SK-N-SH (cell line): ENCODE measurements around the gene CFAP126. TPM values are rescaled to one million over a fixed set of nuclear protein-coding genes. Genes with fewer than 3 reads are reported as not detected.
"Not testable (repeated sequence)": the region's sequence is repeated elsewhere in the genome, so short reads cannot be mapped to it uniquely, and the experiment has no call there.

ENCODE experiments used
- CTCF ChIA-PET: fragments of 300-600, 350-600 bp; formaldehyde crosslinking; extraction: SDS; loops from one replicate; lab custom pipeline; 2021; lab: Yijun Ruan, JAX
- POLR2A ChIA-PET: fragments of 350-600 bp; sonication (Branson Sonifier 250); formaldehyde crosslinking; extraction: SDS; loops from one replicate; lab custom pipeline; 2020; ENCODE audit warnings: antibody characterized with exemption, inconsistent platforms; lab: Yijun Ruan, JAX
- DNase-seq: peaks from one replicate; pipeline ENCODE4 v3.0.0; 2012
- H2AFZ ChIP-seq: fragments of 200-600 bp; sonication (generic); 2 replicates; pipeline ENCODE4 v1.8.1; 2016; ENCODE audit warnings: antibody characterized with exemption, mild to moderate bottlenecking, low read depth
- H3F3A ChIP-seq: fragments of 200-600 bp; sonication (generic); replicated peaks from 2 replicates; pipeline ENCODE3; 2016; ENCODE audit warnings: antibody characterized with exemption, mild to moderate bottlenecking; ENCODE audit not compliant: insufficient read depth
- H3K27ac ChIP-seq, 2 experiments: fragments of 200-500 bp in 1 of 2; fragments of 200-600 bp in 1 of 2; sonication (Bioruptor generic) in 1 of 2; sonication (generic), shearing (Covaris generic) in 1 of 2; 2 replicates each; pipeline versions ENCODE4 v1.5.1 to v1.6.1; 2014 to 2016; ENCODE audit warnings: low read depth in 2 of 2, inconsistent platforms in 1 of 2, low read length in 1 of 2, mild to moderate bottlenecking in 1 of 2, mixed read lengths in 1 of 2
- H3K27me3 ChIP-seq: fragments of 200-600 bp; sonication (generic), shearing (Covaris generic); 2 replicates; pipeline ENCODE4 v1.6.1; 2016; ENCODE audit warnings: mixed run types; ENCODE audit not compliant: insufficient read depth
- H3K36me3 ChIP-seq, 2 experiments: fragments of 200-500 bp in 1 of 2; fragments of 200-600 bp in 1 of 2; sonication (Bioruptor generic) in 1 of 2; sonication (generic) in 1 of 2; replicated peaks in 1 of 2; 2 replicates each; pipeline versions ENCODE3 to v1.5.1; 2014 to 2016; ENCODE audit warnings: low read length in 1 of 2, mild to moderate bottlenecking in 1 of 2; ENCODE audit not compliant: insufficient read depth in 2 of 2, control insufficient read depth in 1 of 2
- H3K4me1 ChIP-seq, 2 experiments: fragments of 200-500 bp in 1 of 2; fragments of 200-600 bp in 1 of 2; sonication (Bioruptor generic) in 1 of 2; sonication (generic), shearing (Covaris generic) in 1 of 2; 2 replicates each; pipeline versions ENCODE4 v1.5.1 to v1.6.1; 2014 to 2016; ENCODE audit warnings: low read depth in 1 of 2, low read length in 1 of 2, mixed run types in 1 of 2; ENCODE audit not compliant: insufficient read depth in 2 of 2, control insufficient read depth in 1 of 2
- H3K4me2 ChIP-seq: fragments of 200-600 bp; sonication (generic), shearing (Covaris generic); 2 replicates; pipeline ENCODE4 v1.6.1; 2017; ENCODE audit warnings: mixed run types
- H3K4me3 ChIP-seq, 2 experiments: fragments of 200-500 bp in 1 of 2; fragments of 200-600 bp in 1 of 2; sonication (Bioruptor generic) in 1 of 2; sonication (generic), shearing (Covaris generic) in 1 of 2; 2 replicates each; pipeline versions ENCODE4 v1.5.1 to v1.8.1; 2014 to 2016; ENCODE audit warnings: low read depth in 2 of 2, inconsistent platforms in 1 of 2, low read length in 1 of 2, mild to moderate bottlenecking in 1 of 2, mixed read lengths in 1 of 2, moderate library complexity in 1 of 2
- H3K79me2 ChIP-seq: fragments of 200-600 bp; sonication (generic); 2 replicates; pipeline ENCODE4 v1.8.1; 2017; ENCODE audit warnings: mild to moderate bottlenecking; ENCODE audit not compliant: insufficient read depth
- H3K9ac ChIP-seq: fragments of 200-600 bp; sonication (generic); 2 replicates; pipeline ENCODE4 v1.6.1; 2017; ENCODE audit warnings: mixed run types
- H3K9me2 ChIP-seq: fragments of 200-600 bp; sonication (generic); 2 replicates; pipeline ENCODE4 v1.6.1; 2017; ENCODE audit warnings: mixed run types
- H3K9me3 ChIP-seq: fragments of 200-600 bp; sonication (generic); 2 replicates; pipeline ENCODE4 v1.6.1; 2017; ENCODE audit warnings: mixed run types, mild to moderate bottlenecking, moderate library complexity
- H4K20me1 ChIP-seq: fragments of 200-600 bp; sonication (generic); 2 replicates; pipeline ENCODE4 v1.6.1; 2017; ENCODE audit warnings: mild to moderate bottlenecking, mixed run types; ENCODE audit not compliant: insufficient read depth
- WGBS: methylation state at CpG from one replicate; pipeline ENCODE4 v1.1.6; 2017; ENCODE audit warnings: low lambda C conversion rate; 5-methylcytosine and 5-hydroxymethylcytosine counted together
- polyA plus RNA-seq, 3 experiments: library from polyadenylated mRNA; depleted of rRNA; stranded (reverse); fragments of >200 nt; gene quantifications; 2 replicates each; pipeline ENCODE4 v1.2.3, GENCODE V29; 2012
- small RNA-seq, 7 experiments: library from RNA; depleted of rRNA; stranded (forward); fragments of <200 nt; gene quantifications; one replicate each; pipeline ENCODE3, GENCODE V24; 2012

The CFAP126 gene
- polyA plus RNA-seq, 1 of the 3 experiments (the other 2 are of a cell fraction): not detected

DNA sequence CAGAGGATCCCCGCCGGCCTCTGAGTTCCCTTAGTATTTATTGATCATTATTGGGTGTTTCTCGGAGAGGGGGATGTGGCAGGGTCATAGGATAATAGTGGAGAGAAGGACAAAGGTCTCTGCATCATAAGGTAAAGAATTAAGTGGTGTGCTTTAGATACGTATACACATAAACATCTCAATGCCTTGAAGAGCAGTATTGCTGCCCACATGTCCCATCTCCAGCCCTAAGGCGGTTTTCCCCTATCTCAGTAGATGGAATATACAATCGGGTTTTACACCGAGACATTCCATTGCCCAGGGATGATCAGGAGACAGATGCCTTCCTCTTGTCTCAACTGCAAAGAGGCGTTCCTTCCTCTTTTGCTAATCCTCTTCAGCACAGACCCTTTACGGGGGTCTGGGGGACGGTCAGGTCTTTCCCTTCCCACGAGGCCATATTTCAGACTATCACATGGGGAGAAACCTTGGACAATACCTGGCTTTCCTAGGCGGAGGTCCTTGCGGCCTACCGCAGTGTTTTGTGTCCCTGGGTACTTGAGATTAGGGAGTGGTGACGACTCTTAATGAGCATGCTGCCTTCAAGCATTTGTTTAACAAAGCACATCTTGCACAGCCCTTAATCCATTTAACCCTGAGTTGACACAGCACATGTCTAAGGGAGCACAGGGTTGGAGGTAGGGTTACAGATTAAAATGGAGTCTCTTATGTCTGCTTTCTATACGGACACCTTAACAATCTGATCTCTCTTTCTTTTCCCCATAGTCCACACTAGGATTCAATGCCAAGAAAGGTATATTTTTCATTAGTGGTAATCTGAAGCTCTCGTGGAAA lies 51.6 kb downstream of the CFAP126 start:
- WGBS: 89% methylated on average over 17 of the region's 17 CpGs
- H3K27ac ChIP-seq, H3K9ac ChIP-seq, POLR2A ChIA-PET, H3K4me3 ChIP-seq, H3K36me3 ChIP-seq, H3K4me2 ChIP-seq, H3K9me2 ChIP-seq, H4K20me1 ChIP-seq, H3F3A ChIP-seq, H3K27me3 ChIP-seq, H3K9me3 ChIP-seq, H2AFZ ChIP-seq, DNase-seq: not testable (repeated sequence)
- CTCF ChIA-PET: interaction anchor here (2.7 kb wide), 1 partner anchor 66 kb away, joined by 13 read pairs; no protein-coding TSS in a partner anchor
- Histone ChIP-seq H3K79me2 (peaks cover 37% of the 10 kb centered on the region), H3K4me1 (peaks cover 0 to 12% of the 10 kb centered on the region in 2 experiments; a peak in 2 of 4 replicates)

Small RNA genes within 50 kb of the gene (small RNA-seq; reads per million reads assigned to genes)
- gene AL592295.2: 0 reads per million in 7 experiments
- 0 reads per million in 7 experiments for gene RNU6-481P

Other genes with a start within 250 kb of the CFAP126 start
- 340 and 445 TPM in 2 replicates for gene PFDN2, start 249.8 kb downstream of the CFAP126 start, polyA plus RNA-seq (2012; rRNA removed)
- 38.7 and 48.9 TPM in 2 replicates for gene NIT1, start 249.8 kb downstream of the CFAP126 start, polyA plus RNA-seq (2012; rRNA removed)
- gene DEDD, start 235.2 kb downstream of the CFAP126 start, polyA plus RNA-seq (2012; rRNA removed): 43.1 and 45.0 TPM in 2 replicates
- 150 and 201 TPM in 2 replicates for gene UFC1, start 213.9 kb downstream of the CFAP126 start, polyA plus RNA-seq (2012; rRNA removed)
- 24.5 and 26.8 TPM in 2 replicates for gene USP21, start 208.4 kb downstream of the CFAP126 start, polyA plus RNA-seq (2012; rRNA removed)
- 30.7 and 47.3 TPM in 2 replicates for gene PPOX, start 201.4 kb downstream of the CFAP126 start, polyA plus RNA-seq (2012; rRNA removed)
- 50.5 and 56.5 TPM in 2 replicates for gene B4GALT3, start 190.4 kb downstream of the CFAP126 start, polyA plus RNA-seq (2012; rRNA removed)
- gene ADAMTS4, start 168.8 kb downstream of the CFAP126 start, polyA plus RNA-seq (2012; rRNA removed): 1.2 and 1.6 TPM in 2 replicates
- gene NDUFS2, start 165.5 kb downstream of the CFAP126 start, polyA plus RNA-seq (2012; rRNA removed): 203 and 210 TPM in 2 replicates
- gene FCER1G, start 152.6 kb downstream of the CFAP126 start, polyA plus RNA-seq (2012; rRNA removed): 0.34 and 0.61 TPM in 2 replicates
- not detected in 2 replicates for gene APOA2, start 144.2 kb downstream of the CFAP126 start, polyA plus RNA-seq (2012; rRNA removed)
- 9.7 and 11.9 TPM in 2 replicates for gene TOMM40L, start 141.8 kb downstream of the CFAP126 start, polyA plus RNA-seq (2012; rRNA removed)
- not detected in 2 replicates for gene NR1I3, start 129.7 kb downstream of the CFAP126 start, polyA plus RNA-seq (2012; rRNA removed)
- not detected in 2 replicates for gene PCP4L1, start 109.1 kb downstream of the CFAP126 start, polyA plus RNA-seq (2012; rRNA removed)
- gene MPZ, start 57.9 kb downstream of the CFAP126 start, polyA plus RNA-seq (2012; rRNA removed): 2.4 and 2.9 TPM in 2 replicates
- gene SDHC, start 53.5 kb downstream of the CFAP126 start, polyA plus RNA-seq (2012; rRNA removed): 195 and 341 TPM in 2 replicates
- gene FCGR2A, start 137.6 kb upstream of the CFAP126 start, polyA plus RNA-seq (2012; rRNA removed): 0.89 and 1.1 TPM in 2 replicates
- gene HSPA6, start 156.7 kb upstream of the CFAP126 start, polyA plus RNA-seq (2012; rRNA removed): 0.07 and 0.10 TPM in 2 replicates
- not detected in 2 replicates for gene FCGR3A, start 181.9 kb upstream of the CFAP126 start, polyA plus RNA-seq (2012; rRNA removed)